Measurements from ENCODE around the gene S100Z. TPM values are rescaled to one million over a fixed set of nuclear protein-coding genes. Genes with fewer than 3 reads are reported as not detected.
"Not testable (repeated sequence)": the region's sequence is repeated elsewhere in the genome, so short reads cannot be mapped to it uniquely, and the experiment has no call there.

Gene S100Z
- polyA plus RNA-seq, 2 of the 4 experiments (the other 2 are of a cell fraction): not detected

GRCh38 chr5:76855961-76856360 lies 6.1 kb downstream of the S100Z start:
- no peak for FAIRE-seq
- no peak overlapping the region for H3K4me3 ChIP-seq
- peak overlapping the region; percentile 31 for H3K4me2 ChIP-seq
- WGBS (ENCODE audit: missing lambda C conversion rate): 94% methylated on average over 3 of the region's 3 CpGs
- no peak for DNase-seq (ENCODE audit: low read depth in 1 of 2, low spot score in 1 of 2)
- peaks cover 10% of the 10 kb centered on the region for H3K4me1 ChIP-seq
- CTCF ChIA-PET: interaction anchor here (0.9 to 1.7 kb wide), 5 partner anchors 12 to 221 kb away, joined by 3 to 9 read pairs (median 3); no protein-coding TSS in a partner anchor
- ATAC-seq: no peak
- H3K9me3 ChIP-seq: no peaks in the 10 kb centered on the region
- POLR2A ChIA-PET: no interaction called here
- H3K27ac ChIP-seq: peak overlapping the region in 1 of 2 experiments; percentile 47; a peak in 1 of 6 replicates
- TF ChIP-seq REST (IDR thresholded peaks at IDR 0.05) (no peak), ESRRA (IDR thresholded peaks at IDR 0.05; ENCODE audit: borderline replicate concordance, low read length) (no peak), NPAS2 (CRISPR knock-in tag; IDR thresholded peaks at IDR 0.05; ENCODE audit: borderline replicate concordance) (no peak), TP53 (CRISPR knock-in tag; IDR thresholded peaks at IDR 0.05) (no peak), ZC3H11A (IDR thresholded peaks at IDR 0.05) (no peak), JUN (IDR thresholded peaks at IDR 0.05) (no peak)

GRCh38 chr5:76856800-76857199 lies 7.0 kb downstream of the S100Z start:
- H3K27ac ChIP-seq; H3K4me1 ChIP-seq; H3K4me2 ChIP-seq; ATAC-seq; H3K4me3 ChIP-seq; DNase-seq (ENCODE audit: low read depth in 1 of 2, low spot score in 1 of 2); POLR2A ChIA-PET; FAIRE-seq; H3K9me3 ChIP-seq: not testable (repeated sequence)
- WGBS (ENCODE audit: missing lambda C conversion rate): 89% methylated on average over 4 of the region's 4 CpGs
- CTCF ChIA-PET: interaction anchor here (0.9 to 2.2 kb wide), 5 partner anchors 11 to 221 kb away, joined by 3 to 7 read pairs (median 3); no protein-coding TSS in a partner anchor

GRCh38 chr5:76859591-76860247 lies 9.9 kb downstream of the S100Z start:
- Histone ChIP-seq H3K4me1 (peaks cover 10% of the 10 kb centered on the region), H3K4me2 (no peak overlapping the region), H3K4me3 (no peak overlapping the region), H3K27ac (no peak overlapping the region), H3K9me3 (no peaks in the 10 kb centered on the region)
- CTCF ChIA-PET: interaction anchor here (1.2 to 2.6 kb wide), 6 partner anchors 8 to 217 kb away, joined by 3 to 12 read pairs (median 4); no protein-coding TSS in a partner anchor
- 98% methylated on average over 10 of the region's 10 CpGs for WGBS (ENCODE audit: missing lambda C conversion rate)
- no peak for ATAC-seq
- DNase-seq (ENCODE audit: low read depth in 1 of 2, low spot score in 1 of 2): no peak
- FAIRE-seq: no peak
- POLR2A ChIA-PET: no interaction called here
- TF ChIP-seq RAD21 (conservative IDR thresholded peaks at IDR 0.05 in 1 of 2, IDR thresholded peaks at IDR 0.05 in 1 of 2): no peak

- ATAC-seq (no peak), DNase-seq (ENCODE audit: low read depth in 1 of 2, low spot score in 1 of 2) (no peak), FAIRE-seq (no peak)
- POLR2A ChIA-PET: no interaction called here
- Histone ChIP-seq H3K4me2 (no peak overlapping the region), H3K9me3 (no peaks in the 10 kb centered on the region), H3K4me1 (no peaks in the 10 kb centered on the region), H3K27ac (no peak overlapping the region), H3K4me3 (no peak overlapping the region)
- CTCF ChIA-PET: interaction anchor here (0.7 to 1.4 kb wide), 2 partner anchors 155 to 445 kb away, joined by 3 to 6 read pairs; no protein-coding TSS in a partner anchor
- WGBS (ENCODE audit: missing lambda C conversion rate): 68% methylated on average over 5 of the region's 5 CpGs
- no peak for TF ChIP-seq CTCF (IDR thresholded peaks at IDR 0.05)
- no peak for TF ChIP-seq RNF2 (IDR thresholded peaks at IDR 0.05; ENCODE audit: borderline replicate concordance, low read depth)
- TF ChIP-seq MAFK (IDR thresholded peaks at IDR 0.05; ENCODE audit: partially characterized antibody): no peak
- no peak for TF ChIP-seq HEYL (CRISPR knock-in tag; IDR thresholded peaks at IDR 0.05)
- TF ChIP-seq RAD21 (conservative IDR thresholded peaks at IDR 0.05 in 1 of 2, IDR thresholded peaks at IDR 0.05 in 1 of 2): no peak
- no peak for TF ChIP-seq ZFP36 (IDR thresholded peaks at IDR 0.05; ENCODE audit: borderline replicate concordance, partially characterized antibody)
- TF ChIP-seq BCL3 (IDR thresholded peaks at IDR 0.05): no peak
- TF ChIP-seq POLR2A (IDR thresholded peaks at IDR 0.05; ENCODE audit: low read length): no peak
- no peak for TF ChIP-seq TFCP2L1 (CRISPR knock-in tag; IDR thresholded peaks at IDR 0.05)
- no peak for TF ChIP-seq KDM1A (IDR thresholded peaks at IDR 0.05; ENCODE audit: low read depth)
- TF ChIP-seq MAZ (IDR thresholded peaks at IDR 0.05; ENCODE audit: borderline replicate concordance, low read depth, low read length): no peak
- TF ChIP-seq ZNF302 (CRISPR knock-in tag; IDR thresholded peaks at IDR 0.05): no peak
- TF ChIP-seq CBX2 (IDR thresholded peaks at IDR 0.05; ENCODE audit: borderline replicate concordance, low read depth): no peak
- no peak for TF ChIP-seq HOXB5 (CRISPR knock-in tag; IDR thresholded peaks at IDR 0.05)
- TF ChIP-seq ESRRA (IDR thresholded peaks at IDR 0.05; ENCODE audit: borderline replicate concordance, low read length): no peak
- no peak for TF ChIP-seq PHF8 (IDR thresholded peaks at IDR 0.05; ENCODE audit: borderline replicate concordance, low read depth)
Measured at GRCh38 chr5:76861612-76862011, 11.8 kb downstream of the S100Z start.

All from A549 (cell line).